ENCODE results near the gene SPPL2B. TPM values are rescaled to one million over a fixed set of nuclear protein-coding genes. Genes with fewer than 3 reads are reported as not detected.
"Not testable (repeated sequence)": the region's sequence is repeated elsewhere in the genome, so short reads cannot be mapped to it uniquely, and the experiment has no call there.

Gene SPPL2B
- 10 to 100 TPM; 32.9 to 41.8 (median 33.9) TPM for total RNA-seq (2021; fragmentation: NEBNext Ultra II Directional; extraction: Animal tissue kit (Norgen Biotek cat#: 25700))
- long read RNA-seq, transcript SPPL2B-207 (15 exons, 2,583 nt) = minor isoform, 5 of 41 reads
- long read RNA-seq, transcript SPPL2B-209 (15 exons, 3,456 nt) = major isoform, 18 of 41 reads
- long read RNA-seq, partial matches to known transcripts = 8 of 41 reads
- long read RNA-seq, other reads (novel, unspliced or antisense) = 8 of 41 reads

GRCh38 chr19:2328401-2329148 lies at the start of gene SPPL2B, which contains the start of gene LSM7:
TSS of gene SPPL2B (plus strand) at chr19:2328684. CDS start at chr19:2328710, 26 bp downstream.
TSS of gene LSM7 (minus strand) at chr19:2328586. CDS start at chr19:2328566, 20 bp downstream.
- peak; percentile 73 for DNase-seq
- TF ChIP-seq, protein P1, sequence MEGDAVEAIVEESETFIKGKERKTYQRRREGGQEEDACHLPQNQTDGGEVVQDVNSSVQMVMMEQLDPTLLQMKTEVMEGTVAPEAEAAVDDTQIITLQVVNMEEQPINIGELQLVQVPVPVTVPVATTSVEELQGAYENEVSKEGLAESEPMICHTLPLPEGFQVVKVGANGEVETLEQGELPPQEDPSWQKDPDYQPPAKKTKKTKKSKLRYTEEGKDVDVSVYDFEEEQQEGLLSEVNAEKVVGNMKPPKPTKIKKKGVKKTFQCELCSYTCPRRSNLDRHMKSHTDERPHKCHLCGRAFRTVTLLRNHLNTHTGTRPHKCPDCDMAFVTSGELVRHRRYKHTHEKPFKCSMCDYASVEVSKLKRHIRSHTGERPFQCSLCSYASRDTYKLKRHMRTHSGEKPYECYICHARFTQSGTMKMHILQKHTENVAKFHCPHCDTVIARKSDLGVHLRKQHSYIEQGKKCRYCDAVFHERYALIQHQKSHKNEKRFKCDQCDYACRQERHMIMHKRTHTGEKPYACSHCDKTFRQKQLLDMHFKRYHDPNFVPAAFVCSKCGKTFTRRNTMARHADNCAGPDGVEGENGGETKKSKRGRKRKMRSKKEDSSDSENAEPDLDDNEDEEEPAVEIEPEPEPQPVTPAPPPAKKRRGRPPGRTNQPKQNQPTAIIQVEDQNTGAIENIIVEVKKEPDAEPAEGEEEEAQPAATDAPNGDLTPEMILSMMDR (IDR thresholded peaks at IDR 0.05) = no peak
- Mint-ChIP-seq H3K4me1 (ENCODE audit: low read depth) (peaks cover 36% of the 10 kb centered on the region), H3K9me3 (no peaks in the 10 kb centered on the region), H3K36me3 (ENCODE audit: low read depth) (peaks cover 25% of the 10 kb centered on the region), H3K27me3 (ENCODE audit: insufficient read depth) (peaks cover 7% of the 10 kb centered on the region; the same call in 1 of the 2 replicates), H3K27ac (peak within 1 kb of the TSS; percentile 99), H3K4me3 (peak within 1 kb of the TSS; percentile 100)

DNA sequence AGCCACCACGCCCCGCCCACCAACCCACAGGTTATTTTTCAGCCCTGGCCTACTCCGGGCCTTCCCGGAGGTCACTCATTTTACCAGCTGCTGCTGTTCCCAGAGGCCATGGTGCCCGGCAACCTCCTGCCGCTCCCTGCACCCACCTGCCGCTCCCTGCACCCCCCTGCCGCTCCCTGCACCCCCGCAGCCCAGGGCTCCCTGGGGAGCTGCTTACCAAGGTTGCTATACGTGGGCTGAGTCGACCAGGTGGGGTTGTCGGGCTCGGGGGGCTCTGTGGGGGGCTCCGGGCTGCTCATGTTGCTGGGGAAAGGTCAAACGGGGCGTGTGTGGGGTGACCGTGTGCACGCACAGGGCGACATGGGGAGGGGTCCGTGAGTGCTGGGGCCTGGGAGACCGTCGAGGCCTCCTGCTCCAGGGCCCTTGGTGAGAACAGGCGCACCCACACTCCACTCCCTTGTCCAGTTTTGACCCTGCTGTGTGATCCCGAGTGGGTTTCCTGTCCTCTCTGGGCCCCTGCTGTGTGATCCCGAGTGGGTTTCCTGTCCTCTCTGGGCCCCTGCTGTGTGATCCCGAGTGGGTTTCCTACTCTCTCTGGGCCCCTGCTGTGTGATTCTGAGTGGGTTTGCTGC lies 47.7 kb upstream of the SPPL2B start:
- Mint-ChIP-seq H3K4me1 (ENCODE audit: low read depth) (peaks cover 11% of the 10 kb centered on the region; the same call in 1 of the 2 replicates), H3K9me3 (no peaks in the 10 kb centered on the region), H3K4me3 (no peak overlapping the region), H3K27me3 (ENCODE audit: insufficient read depth) (peaks cover 7% of the 10 kb centered on the region), H3K27ac (no peak overlapping the region), H3K36me3 (ENCODE audit: low read depth) (peaks cover 5% of the 10 kb centered on the region; the same call in 1 of the 2 replicates)
- no peak for DNase-seq
- TF ChIP-seq, protein P1 (IDR thresholded peaks at IDR 0.05) = no peak

DNA sequence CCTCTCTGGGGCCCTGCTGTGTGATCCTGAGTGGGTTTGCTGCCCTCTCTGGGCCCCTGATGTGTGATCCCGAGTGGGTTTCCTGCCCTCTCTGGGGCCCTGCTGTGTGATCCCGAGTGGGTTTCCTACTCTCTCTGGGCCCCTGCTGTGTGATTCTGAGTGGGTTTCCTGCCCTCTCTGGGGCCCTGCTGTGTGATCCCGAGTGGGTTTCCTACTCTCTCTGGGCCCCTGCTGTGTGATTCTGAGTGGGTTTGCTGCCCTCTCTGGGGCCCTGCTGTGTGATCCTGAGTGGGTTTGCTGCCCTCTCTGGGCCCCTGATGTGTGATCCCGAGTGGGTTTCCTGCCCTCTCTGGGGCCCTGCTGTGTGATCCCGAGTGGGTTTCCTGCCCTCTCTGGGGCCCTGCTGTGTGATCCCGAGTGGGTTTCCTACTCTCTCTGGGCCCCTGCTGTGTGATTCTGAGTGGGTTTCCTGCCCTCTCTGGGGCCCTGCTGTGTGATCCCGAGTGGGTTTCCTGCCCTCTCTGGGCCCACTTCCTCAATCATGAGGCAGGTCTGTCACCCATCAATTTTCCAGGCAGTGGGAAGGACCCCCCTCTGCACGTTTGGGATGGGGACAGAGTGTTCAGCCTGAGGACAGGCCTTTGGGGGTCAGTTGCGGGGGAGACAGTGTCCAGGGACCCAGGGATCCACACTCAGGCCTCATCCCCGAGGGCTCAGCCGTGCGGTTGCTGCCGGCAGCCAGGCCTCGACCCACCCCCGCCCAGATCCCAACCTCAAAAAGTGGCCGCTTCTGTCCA lies 47.0 kb upstream of the SPPL2B start:
- H3K4me3 Mint-ChIP-seq = peak overlapping the region; percentile 73
- H3K36me3 Mint-ChIP-seq (ENCODE audit: low read depth); DNase-seq; H3K27me3 Mint-ChIP-seq (ENCODE audit: insufficient read depth); H3K27ac Mint-ChIP-seq; H3K9me3 Mint-ChIP-seq: not testable (repeated sequence)
- H3K4me1 Mint-ChIP-seq (ENCODE audit: low read depth) = peaks cover 11% of the 10 kb centered on the region; the same call in 1 of the 2 replicates

DNA sequence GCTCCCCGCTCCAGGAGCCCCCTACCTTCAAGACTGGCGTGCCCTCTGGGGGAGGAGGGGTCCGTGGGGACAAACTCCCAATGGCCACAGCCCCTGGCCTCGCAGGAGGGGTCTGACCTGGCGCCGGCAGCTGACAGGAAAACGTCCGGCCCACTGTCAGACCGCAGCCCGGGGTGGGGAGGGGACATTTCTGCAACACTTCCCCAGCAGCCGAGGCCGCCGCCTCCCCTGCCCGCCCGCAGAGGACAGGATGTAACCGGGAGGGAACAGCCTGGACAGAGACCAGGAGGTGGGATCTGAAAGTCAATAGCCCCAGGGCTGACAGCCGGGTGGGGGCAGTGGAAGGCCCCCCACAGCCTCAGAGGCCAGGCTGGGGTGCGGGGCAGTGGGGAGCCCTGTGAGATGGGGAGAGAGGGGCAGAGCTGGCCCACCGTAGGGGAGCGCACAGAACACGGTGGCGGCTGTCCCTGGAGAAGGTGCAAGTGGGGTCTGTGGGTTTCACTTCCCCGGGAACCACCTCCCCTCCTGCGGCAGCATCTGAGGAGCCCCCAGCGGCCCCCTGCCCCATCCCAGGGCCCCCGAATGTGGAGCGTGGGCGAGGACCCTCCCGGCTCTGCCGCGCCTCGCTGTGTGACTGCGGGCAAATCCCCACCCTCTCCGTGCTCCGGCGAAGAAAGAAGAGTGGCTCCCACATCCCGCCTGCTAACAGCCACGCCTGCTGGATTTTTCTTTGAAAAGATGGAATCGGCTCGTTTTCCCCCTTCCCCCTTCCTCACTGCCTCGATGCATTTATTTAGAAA lies 46.2 kb upstream of the SPPL2B start, which contains the start of gene PEAK3:
Gene PEAK3, minus strand, starts transcription at position 114 of the 800 bp plus-strand sequence. CDS start 1,244 bp downstream, outside the sequence.
- TF ChIP-seq, protein P1 (IDR thresholded peaks at IDR 0.05) = no peak
- H3K27ac Mint-ChIP-seq = peak within 1 kb of the TSS; percentile 24; the same call in 1 of the 2 replicates
- H3K4me3 Mint-ChIP-seq = peak within 1 kb of the TSS; percentile 73

DNA sequence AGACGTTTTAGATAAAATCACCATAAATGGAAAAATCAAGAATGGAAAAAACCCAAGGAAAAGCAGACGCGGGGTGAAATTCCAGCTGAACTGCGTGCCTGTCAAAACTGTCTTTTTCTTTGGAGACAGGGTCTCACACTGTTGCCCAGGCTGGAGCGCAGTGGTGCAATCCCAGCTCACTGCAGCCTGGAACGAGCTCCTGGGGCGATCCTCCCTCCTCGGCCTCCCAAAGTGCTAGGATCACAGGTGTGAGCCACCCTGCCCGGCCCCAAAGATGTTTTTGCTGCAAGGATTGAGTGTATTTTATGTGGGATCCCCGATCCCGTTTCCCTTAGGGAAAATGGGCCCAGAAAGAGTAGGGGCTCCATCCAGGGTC lies 45.6 kb upstream of the SPPL2B start:
- 0 out of 2 replicates have a peak overlapping the region, but pooled peaks have one; percentile 33 for H3K4me3 Mint-ChIP-seq
- no peak overlapping the region; the same call in 1 of the 2 replicates for H3K27ac Mint-ChIP-seq
- H3K36me3 Mint-ChIP-seq (ENCODE audit: low read depth) = no peaks in the 10 kb centered on the region
- TF ChIP-seq, protein P1 (IDR thresholded peaks at IDR 0.05) = no peak
- H3K27me3 Mint-ChIP-seq (ENCODE audit: insufficient read depth) = peaks cover 9% of the 10 kb centered on the region
- H3K9me3 Mint-ChIP-seq = no peaks in the 10 kb centered on the region
- H3K4me1 Mint-ChIP-seq (ENCODE audit: low read depth) = peaks cover 5% of the 10 kb centered on the region; the same call in 1 of the 2 replicates
- DNase-seq = no peak

More for the DNA sequence above, 46.2 kb upstream of the SPPL2B start, which contains the start of gene PEAK3:
- Mint-ChIP-seq H3K4me1 (ENCODE audit: low read depth) (peaks cover 7% of the 10 kb centered on the region; the same call in 1 of the 2 replicates), H3K36me3 (ENCODE audit: low read depth) (peaks cover 2% of the 10 kb centered on the region; the same call in 1 of the 2 replicates), H3K27me3 (ENCODE audit: insufficient read depth) (peaks cover 9% of the 10 kb centered on the region), H3K9me3 (no peaks in the 10 kb centered on the region)
- no peak for DNase-seq

All from HFFc6 (cell line).